ENCODE measurements around the gene TCAF1.
"Not testable (repeated sequence)": the region's sequence is repeated elsewhere in the genome, so short reads cannot be mapped to it uniquely, and the experiment has no call there.

GRCh38 chr7:143823634-143824294 lies 78.2 kb downstream of the TCAF1 start:
- TF ChIP-seq CTCF (conservative IDR thresholded peaks at IDR 0.05 in 1 of 2, IDR thresholded peaks at IDR 0.05 in 1 of 2; ENCODE audit: extremely low read depth in 1 of 2, insufficient read depth in 1 of 2, low read depth in 1 of 2, low read length in 2 of 2); EZH2 (IDR thresholded peaks at IDR 0.05; ENCODE audit: borderline replicate concordance, low read length): not testable (repeated sequence)

Measured in mammary epithelial cell (primary cell).